Dermis blood vessel endothelial cell (primary cell): ENCODE measurements around the gene SH3RF3. TPM values are rescaled to one million over a fixed set of nuclear protein-coding genes. Genes with fewer than 3 reads are reported as not detected.

ENCODE experiments used
- DNase-seq: peaks from one replicate; pipeline ENCODE4 v3.0.0; 2010
- total RNA-seq: library from RNA; depleted of rRNA; stranded (reverse); fragments of >200 nt; gene quantifications from 2 replicates; pipeline ENCODE4 v1.2.3, GENCODE V29; 2014

SH3RF3 gene
- total RNA-seq, 1 donor from 2014 or later = 7.7 TPM

GRCh38 chr2:109438773-109439389 lies 309.9 kb downstream of the SH3RF3 start:
- peak; percentile 46 for DNase-seq

- no peak for DNase-seq
Measured at GRCh38 chr2:109439390-109439786, 310.4 kb downstream of the SH3RF3 start.

- DNase-seq = no peak
Measured at GRCh38 chr2:109439986-109440385, 311.0 kb downstream of the SH3RF3 start.

- DNase-seq = no peak
Measured at GRCh38 chr2:109440499-109441156, 311.6 kb downstream of the SH3RF3 start.

- no peak for DNase-seq
Measured at GRCh38 chr2:109442715-109443319, 313.8 kb downstream of the SH3RF3 start.

GRCh38 chr2:109444916-109445315 lies 315.9 kb downstream of the SH3RF3 start:
- DNase-seq = no peak

- no peak for DNase-seq
Measured at GRCh38 chr2:109446278-109447131, 317.5 kb downstream of the SH3RF3 start.

- DNase-seq = no peak
Measured at GRCh38 chr2:109447251-109447661, 318.3 kb downstream of the SH3RF3 start.

- peak; percentile 52 for DNase-seq
Measured at GRCh38 chr2:109447776-109448175, 318.8 kb downstream of the SH3RF3 start.

- no peak for DNase-seq
Measured at GRCh38 chr2:109448207-109448606, 319.2 kb downstream of the SH3RF3 start.

- DNase-seq = no peak
Measured at GRCh38 chr2:109448946-109449788, 320.2 kb downstream of the SH3RF3 start.

GRCh38 chr2:109450574-109451273 lies 321.7 kb downstream of the SH3RF3 start:
- no peak for DNase-seq

- DNase-seq = no peak
Measured at GRCh38 chr2:109451671-109452070, 322.7 kb downstream of the SH3RF3 start.

GRCh38 chr2:109452318-109453305 lies 323.6 kb downstream of the SH3RF3 start:
- DNase-seq = no peak

- no peak for DNase-seq
Measured at GRCh38 chr2:109453371-109453995, 324.5 kb downstream of the SH3RF3 start.

GRCh38 chr2:109454304-109454703 lies 325.3 kb downstream of the SH3RF3 start:
- DNase-seq = no peak

- no peak for DNase-seq
Measured at GRCh38 chr2:109454765-109455394, 325.9 kb downstream of the SH3RF3 start.

GRCh38 chr2:109455731-109456691 lies 327.0 kb downstream of the SH3RF3 start:
- no peak for DNase-seq
